GM06990 (cell line): ENCODE measurements around the gene MAD1L1.

Experiments
- DNase-seq: peaks from one replicate; pipeline ENCODE4 v3.0.0-alpha.2; 2011; ENCODE audit not compliant: insufficient read length; ENCODE audit errors: extremely low read depth
- H3K27me3 ChIP-seq: replicated peaks from 2 replicates; pipeline ENCODE4 v1.6.0; 2011; ENCODE audit warnings: low read length; ENCODE audit not compliant: control insufficient read depth, insufficient read depth
- H3K36me3 ChIP-seq: 2 replicates; pipeline ENCODE4 v1.5.1; 2011; ENCODE audit warnings: low read length; ENCODE audit not compliant: control insufficient read depth, insufficient read depth
- H3K4me3 ChIP-seq: replicated peaks from 2 replicates; pipeline ENCODE4 v1.5.1; 2011; ENCODE audit warnings: low read depth, mild to moderate bottlenecking, control low read depth, low read length
- TF ChIP-seq, protein P1 (sequence below): IDR thresholded peaks from 2 replicates; pipeline ENCODE4 v1.5.1; 2011; ENCODE audit warnings: low read length, control low read depth, mild to moderate bottlenecking, inconsistent platforms; ENCODE audit not compliant: insufficient read depth, poor library complexity, severe bottlenecking

MAD1L1 gene

GRCh38 chr7:2143450-2143849 lies 89.3 kb downstream of the MAD1L1 start:
- Histone ChIP-seq H3K36me3 (peaks cover 29% of the 10 kb centered on the region), H3K27me3 (no peaks in the 10 kb centered on the region), H3K4me3 (no peak overlapping the region)
- TF ChIP-seq, protein P1, sequence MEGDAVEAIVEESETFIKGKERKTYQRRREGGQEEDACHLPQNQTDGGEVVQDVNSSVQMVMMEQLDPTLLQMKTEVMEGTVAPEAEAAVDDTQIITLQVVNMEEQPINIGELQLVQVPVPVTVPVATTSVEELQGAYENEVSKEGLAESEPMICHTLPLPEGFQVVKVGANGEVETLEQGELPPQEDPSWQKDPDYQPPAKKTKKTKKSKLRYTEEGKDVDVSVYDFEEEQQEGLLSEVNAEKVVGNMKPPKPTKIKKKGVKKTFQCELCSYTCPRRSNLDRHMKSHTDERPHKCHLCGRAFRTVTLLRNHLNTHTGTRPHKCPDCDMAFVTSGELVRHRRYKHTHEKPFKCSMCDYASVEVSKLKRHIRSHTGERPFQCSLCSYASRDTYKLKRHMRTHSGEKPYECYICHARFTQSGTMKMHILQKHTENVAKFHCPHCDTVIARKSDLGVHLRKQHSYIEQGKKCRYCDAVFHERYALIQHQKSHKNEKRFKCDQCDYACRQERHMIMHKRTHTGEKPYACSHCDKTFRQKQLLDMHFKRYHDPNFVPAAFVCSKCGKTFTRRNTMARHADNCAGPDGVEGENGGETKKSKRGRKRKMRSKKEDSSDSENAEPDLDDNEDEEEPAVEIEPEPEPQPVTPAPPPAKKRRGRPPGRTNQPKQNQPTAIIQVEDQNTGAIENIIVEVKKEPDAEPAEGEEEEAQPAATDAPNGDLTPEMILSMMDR = no peak
- no peak for DNase-seq

- TF ChIP-seq, protein P1 = no peak
- no peaks in the 10 kb centered on the region for H3K27me3 ChIP-seq
- peaks cover 29% of the 10 kb centered on the region for H3K36me3 ChIP-seq
- DNase-seq = no peak
- H3K4me3 ChIP-seq = no peak overlapping the region
Measured at GRCh38 chr7:2142386-2142785, 90.4 kb downstream of the MAD1L1 start.

- DNase-seq = no peak
- H3K27me3 ChIP-seq = no peaks in the 10 kb centered on the region
Measured at GRCh38 chr7:2141651-2142050, 91.1 kb downstream of the MAD1L1 start.

GRCh38 chr7:2141021-2141410 lies 91.7 kb downstream of the MAD1L1 start:
- Histone ChIP-seq H3K27me3 (no peaks in the 10 kb centered on the region), H3K4me3 (no peak overlapping the region), H3K36me3 (peaks cover 28% of the 10 kb centered on the region)
- TF ChIP-seq, protein P1 = no peak
- DNase-seq = no peak

More at GRCh38 chr7:2141651-2142050, 91.1 kb downstream of the MAD1L1 start:
- Histone ChIP-seq H3K36me3 (peaks cover 28% of the 10 kb centered on the region), H3K4me3 (no peak overlapping the region)
- TF ChIP-seq, protein P1 = no peak

DNA sequence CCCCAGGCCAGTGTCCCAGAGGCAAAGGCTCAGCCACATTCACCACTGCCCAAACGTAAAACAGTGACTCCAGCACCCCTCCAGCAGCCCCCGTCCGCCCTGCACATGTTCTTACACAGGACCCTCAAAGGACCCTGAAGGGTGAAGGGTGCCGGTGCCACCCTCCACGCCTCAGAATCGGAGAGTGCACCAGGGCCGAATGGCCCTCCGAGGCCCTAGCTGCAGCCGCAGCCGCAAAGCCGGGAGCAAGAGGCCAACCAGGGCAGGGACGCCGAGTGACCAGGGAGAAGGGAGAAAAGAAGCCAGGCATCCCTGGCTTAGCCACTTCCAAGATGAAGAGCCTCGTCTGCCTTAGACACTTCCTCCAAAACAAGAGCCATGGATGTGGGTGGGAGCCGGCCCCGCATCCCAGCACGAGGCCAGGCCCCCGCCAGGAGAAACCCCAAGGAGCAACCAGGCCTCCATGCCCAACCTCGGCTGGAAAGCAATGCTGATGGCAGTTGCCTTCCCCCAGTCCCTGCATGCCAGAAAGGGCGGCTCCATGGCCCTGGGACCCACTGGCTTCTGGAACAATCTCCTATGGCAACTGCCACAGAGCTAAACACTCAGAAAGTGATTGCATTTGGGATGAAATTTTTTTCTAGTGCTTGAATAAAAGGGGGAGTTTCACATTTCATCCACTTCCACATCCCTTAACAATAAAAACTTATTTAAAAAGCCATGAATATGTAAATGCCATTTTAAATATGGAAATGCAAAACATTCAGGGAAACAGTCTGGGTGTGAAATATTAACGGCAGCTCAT lies 92.3 kb downstream of the MAD1L1 start:
- no peak for DNase-seq
- Histone ChIP-seq H3K27me3 (no peaks in the 10 kb centered on the region), H3K36me3 (peaks cover 33% of the 10 kb centered on the region), H3K4me3 (no peak overlapping the region)
- TF ChIP-seq, protein P1 = no peak
